GM21786 (cell line): ENCODE data around the gene ZNF296.

Experiments
- ATAC-seq: cut with Tn5 transposase; IDR thresholded peaks from one replicate; pipeline ENCODE4 v1.9.1; 2021; ENCODE audit not compliant: unreplicated experiment

ZNF296 gene

DNA sequence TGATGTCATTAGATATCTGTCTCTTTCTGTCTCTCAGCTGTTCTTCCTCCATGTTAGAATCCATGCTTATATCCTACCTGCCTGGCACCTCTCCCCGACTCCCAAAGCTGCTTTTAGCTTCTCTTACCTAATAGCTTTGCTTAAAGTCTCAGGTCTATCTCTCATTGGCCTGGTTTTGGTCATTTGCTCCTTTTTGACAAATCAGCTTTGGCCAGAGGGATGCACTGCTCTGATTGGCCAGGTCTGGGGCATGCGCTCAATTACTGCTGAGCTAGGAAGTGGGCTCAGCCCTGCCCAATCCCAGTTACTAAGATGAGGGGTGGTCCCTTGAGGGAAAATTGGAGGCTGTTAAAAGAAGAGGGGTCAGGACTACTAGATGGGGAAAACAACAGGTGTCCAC is 48.9 kb downstream of the ZNF296 start:
- no peak for ATAC-seq

DNA sequence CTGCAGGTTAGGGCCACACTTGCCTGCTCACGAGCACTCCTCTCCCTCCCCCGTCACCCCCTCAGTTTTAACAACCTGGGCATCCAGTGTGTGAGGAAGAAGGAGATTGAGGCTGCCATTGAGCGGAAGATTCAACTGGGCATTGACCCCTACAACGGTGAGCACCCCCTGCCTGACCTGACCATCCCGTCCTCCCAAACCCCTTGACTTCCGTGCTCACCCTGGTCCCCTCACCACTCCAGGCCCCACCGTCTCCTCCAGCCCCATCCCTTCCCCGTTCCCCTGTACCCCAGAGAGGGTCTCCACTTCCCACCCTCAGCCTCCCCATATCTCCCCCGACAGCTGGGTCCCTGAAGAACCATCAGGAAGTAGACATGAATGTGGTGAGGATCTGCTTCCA is 51.0 kb downstream of the ZNF296 start:
- no peak for ATAC-seq

DNA sequence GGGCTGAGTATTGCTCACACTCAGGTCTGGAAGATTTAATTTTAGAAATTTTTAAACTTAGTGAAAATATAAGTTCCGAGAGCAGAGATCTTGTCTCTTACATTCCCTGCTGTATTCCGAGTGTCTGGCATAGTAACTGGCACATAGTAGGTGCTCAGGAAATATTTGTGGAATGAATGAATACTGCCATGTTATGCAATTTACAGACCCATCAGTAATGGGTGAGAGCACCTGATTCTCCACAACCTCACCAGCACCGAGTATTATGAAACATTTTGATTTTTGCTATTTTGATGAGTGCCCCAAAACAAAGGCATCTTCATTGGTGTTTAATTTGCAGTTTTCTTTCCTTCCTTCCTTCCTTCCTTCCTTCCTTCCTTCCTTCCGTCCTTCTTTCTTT is 53.2 kb downstream of the ZNF296 start:
- ATAC-seq: no peak

DNA sequence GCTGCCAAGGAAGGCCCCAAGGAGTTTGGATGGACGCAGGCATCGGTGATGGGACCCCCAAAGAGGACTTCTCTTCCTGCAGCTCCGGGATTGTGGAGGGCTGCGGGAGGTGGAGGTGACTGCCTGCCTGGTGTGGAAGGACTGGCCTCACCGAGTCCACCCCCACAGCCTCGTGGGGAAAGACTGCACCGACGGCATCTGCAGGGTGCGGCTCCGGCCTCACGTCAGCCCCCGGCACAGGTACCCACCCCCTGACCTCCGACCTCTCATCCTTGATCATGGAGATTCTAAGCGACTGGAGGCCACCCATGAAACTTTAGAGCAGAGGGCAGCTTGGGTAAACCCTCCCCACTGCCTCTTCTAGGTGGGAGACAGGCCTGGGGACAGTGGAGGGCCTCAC is 54.3 kb downstream of the ZNF296 start:
- no peak for ATAC-seq
